ENCODE results near the gene UNC5C.

- TF ChIP-seq CTCF (tag by site-specific recombination; IDR thresholded peaks at IDR 0.05) (no peak), YY1 (tag by site-specific recombination; IDR thresholded peaks at IDR 0.05) (no peak)
Measured at GRCh38 chr4:95118497-95118896, 430.3 kb downstream of the UNC5C start.

Measured in HEK293 (cell line).